Suprapubic skin (tissue), 4 donors: ENCODE results near the gene LGI1. TPM values are rescaled to one million over a fixed set of nuclear protein-coding genes. Genes with fewer than 3 reads are reported as not detected.

ENCODE experiments used
- DNase-seq, 2 donors: peaks; one replicate each; pipeline ENCODE4 v3.0.0-alpha.2; 2019; ENCODE audit warnings: low spot score in 2 of 2
- H3K27ac ChIP-seq: fragments of 200-600 bp; sonication (generic); one replicate; pipeline ENCODE4 v1.5.1; 2019
- H3K27me3 ChIP-seq: fragments of 200-600 bp; sonication (generic); one replicate; pipeline ENCODE4 v1.5.1; 2019
- H3K36me3 ChIP-seq: fragments of 200-600 bp; sonication (generic); one replicate; pipeline ENCODE4 v1.5.1; 2019
- H3K4me1 ChIP-seq: fragments of 200-600 bp; sonication (generic); one replicate; pipeline ENCODE4 v1.5.1; 2019
- H3K4me3 ChIP-seq: fragments of 200-600 bp; sonication (generic); one replicate; pipeline ENCODE4 v1.5.1; 2019; ENCODE audit warnings: mild to moderate bottlenecking
- H3K9me3 ChIP-seq: fragments of 200-600 bp; sonication (generic); one replicate; pipeline ENCODE4 v1.5.1; 2019
- CTCF ChIP-seq, 2 donors: fragments of 200-600 bp in 1 of 2; fragments of 450-650 bp in 1 of 2; sonication (generic) in 1 of 2; IDR thresholded peaks; one replicate each; pipeline ENCODE4 v1.5.1; 2016 to 2019; ENCODE audit warnings: antibody characterized with exemption in 2 of 2, mild to moderate bottlenecking in 1 of 2, moderate library complexity in 1 of 2
- EP300 ChIP-seq: sonication (generic); formaldehyde crosslinking; IDR thresholded peaks from one replicate; pipeline ENCODE4 v1.6.1; 2017; ENCODE audit warnings: antibody characterized with exemption
- POLR2A ChIP-seq, 2 donors: fragments of 450-650 bp; IDR thresholded peaks; one replicate each; pipeline ENCODE4 v1.6.1; 2017; ENCODE audit warnings: antibody characterized with exemption in 2 of 2, mild to moderate bottlenecking in 2 of 2, moderate library complexity in 2 of 2
- POLR2AphosphoS5 ChIP-seq, 3 donors: sonication (generic); formaldehyde crosslinking; IDR thresholded peaks; one replicate each; pipeline ENCODE4 v1.6.1; 2017; ENCODE audit warnings: antibody characterized with exemption in 3 of 3
- WGBS: methylation state at CpG from one replicate; pipeline ENCODE4 v1.1.5; 2018; 5-methylcytosine and 5-hydroxymethylcytosine counted together
- total RNA-seq, 4 donors: library from RNA; depleted of rRNA; stranded (reverse); fragments of >200 nt; gene quantifications; one replicate each; pipeline ENCODE4 v1.1.0, GENCODE V29; 2016

Gene LGI1
- total RNA-seq, 4 donors from 2014 or later, result not detected

- DNase-seq, result no peak
- peaks cover 15% of the 10 kb centered on the region for H3K4me1 ChIP-seq
- no peak overlapping the region for H3K27ac ChIP-seq
- TF ChIP-seq POLR2AphosphoS5 (IDR thresholded peaks at IDR 0.05), result no peak
- no peak for TF ChIP-seq CTCF (IDR thresholded peaks at IDR 0.05)
- TF ChIP-seq POLR2A (IDR thresholded peaks at IDR 0.05), result no peak
- TF ChIP-seq EP300, result no peak
- H3K4me3 ChIP-seq, result no peak overlapping the region
- no peaks in the 10 kb centered on the region for H3K36me3 ChIP-seq
- H3K27me3 ChIP-seq, result peaks cover 7% of the 10 kb centered on the region
- WGBS, result 78% methylated on average over 7 of the region's 7 CpGs
- no peaks in the 10 kb centered on the region for H3K9me3 ChIP-seq
Observed at GRCh38 chr10:93760490-93760889, 2.8 kb downstream of the LGI1 start.

GRCh38 chr10:93762979-93763391 lies 5.2 kb downstream of the LGI1 start:
- Histone ChIP-seq H3K27me3 (peaks cover 7% of the 10 kb centered on the region), H3K27ac (no peak overlapping the region), H3K4me3 (no peak overlapping the region), H3K4me1 (peaks cover 4% of the 10 kb centered on the region), H3K36me3 (no peaks in the 10 kb centered on the region), H3K9me3 (no peaks in the 10 kb centered on the region)
- TF ChIP-seq CTCF (IDR thresholded peaks at IDR 0.05), result no peak
- TF ChIP-seq EP300, result no peak
- no peak for TF ChIP-seq POLR2AphosphoS5 (IDR thresholded peaks at IDR 0.05)
- no peak for TF ChIP-seq POLR2A (IDR thresholded peaks at IDR 0.05)
- 46% methylated on average over 5 of the region's 5 CpGs for WGBS
- DNase-seq, result no peak

GRCh38 chr10:93766918-93767317 lies 9.2 kb downstream of the LGI1 start:
- no peak for TF ChIP-seq POLR2A (IDR thresholded peaks at IDR 0.05)
- TF ChIP-seq POLR2AphosphoS5 (IDR thresholded peaks at IDR 0.05), result no peak
- TF ChIP-seq CTCF (IDR thresholded peaks at IDR 0.05), result no peak
- no peak for TF ChIP-seq EP300

GRCh38 chr10:93767724-93768399 lies 10.1 kb downstream of the LGI1 start:
- H3K27me3 ChIP-seq, result no peaks in the 10 kb centered on the region
- no peaks in the 10 kb centered on the region for H3K36me3 ChIP-seq
- 60% methylated on average over 5 of the region's 5 CpGs for whole genome bisulfite sequencing

More at GRCh38 chr10:93766918-93767317, 9.2 kb downstream of the LGI1 start:
- Histone ChIP-seq H3K27me3 (no peaks in the 10 kb centered on the region), H3K9me3 (no peaks in the 10 kb centered on the region), H3K27ac (no peak overlapping the region), H3K4me1 (no peaks in the 10 kb centered on the region), H3K36me3 (no peaks in the 10 kb centered on the region), H3K4me3 (no peak overlapping the region)
- WGBS, result 87% methylated on average over 2 of the region's 2 CpGs
- no peak for DNase-seq

GRCh38 chr10:93768892-93769291 lies 11.2 kb downstream of the LGI1 start:
- TF ChIP-seq POLR2AphosphoS5 (IDR thresholded peaks at IDR 0.05), result no peak
- no peak for TF ChIP-seq EP300
- no peak for TF ChIP-seq CTCF (IDR thresholded peaks at IDR 0.05)
- TF ChIP-seq POLR2A (IDR thresholded peaks at IDR 0.05), result no peak
- H3K36me3 ChIP-seq, result no peaks in the 10 kb centered on the region

More at GRCh38 chr10:93767724-93768399, 10.1 kb downstream of the LGI1 start:
- Histone ChIP-seq H3K4me3 (no peak overlapping the region), H3K27ac (no peak overlapping the region), H3K9me3 (no peaks in the 10 kb centered on the region), H3K4me1 (no peaks in the 10 kb centered on the region)
- no peak for TF ChIP-seq POLR2A (IDR thresholded peaks at IDR 0.05)
- TF ChIP-seq EP300, result no peak
- no peak for TF ChIP-seq POLR2AphosphoS5 (IDR thresholded peaks at IDR 0.05)
- no peak for TF ChIP-seq CTCF (IDR thresholded peaks at IDR 0.05)
- DNase-seq, result no peak

More at GRCh38 chr10:93768892-93769291, 11.2 kb downstream of the LGI1 start:
- H3K27me3 ChIP-seq, result peaks cover 1% of the 10 kb centered on the region
- no peak for DNase-seq
- no peaks in the 10 kb centered on the region for H3K9me3 ChIP-seq
- no peak overlapping the region for H3K4me3 ChIP-seq
- no peaks in the 10 kb centered on the region for H3K4me1 ChIP-seq
- no peak overlapping the region for H3K27ac ChIP-seq
